Activated CD8-positive, alpha-beta memory T cell treated with anti-CD3 and anti-CD28 coated beads, Interleukin-2, amount 50 U/mL, for 1 hour (primary cell): ENCODE measurements around the gene THAP5.
"Not testable (repeated sequence)": the region's sequence is repeated elsewhere in the genome, so short reads cannot be mapped to it uniquely, and the experiment has no call there.

Experiments used
- DNase-seq: peaks from one replicate; pipeline ENCODE4 v3.0.0-alpha.2; 2020; ENCODE audit errors: extremely low read depth

The THAP5 gene

DNA sequence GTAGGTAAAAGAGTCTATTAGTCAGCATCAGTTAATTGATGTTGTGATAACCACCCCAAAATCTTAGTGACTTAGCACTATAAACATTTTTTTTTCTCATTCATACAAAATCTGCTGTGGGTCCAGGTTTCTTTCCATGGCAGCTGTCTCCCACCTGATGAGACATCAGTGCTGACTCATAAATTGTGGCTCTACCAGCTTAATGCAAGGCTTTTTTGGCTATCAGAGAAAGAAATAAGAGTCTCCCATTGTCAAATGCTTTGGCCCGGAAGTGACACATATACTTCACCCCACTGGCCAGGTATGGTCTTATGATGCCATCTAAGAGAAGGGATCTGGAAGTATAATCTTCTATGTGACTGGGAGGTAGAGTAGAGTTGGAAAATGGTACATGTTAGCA, 14.7 kb upstream of the THAP5 start:
- DNase-seq: no peak

DNA sequence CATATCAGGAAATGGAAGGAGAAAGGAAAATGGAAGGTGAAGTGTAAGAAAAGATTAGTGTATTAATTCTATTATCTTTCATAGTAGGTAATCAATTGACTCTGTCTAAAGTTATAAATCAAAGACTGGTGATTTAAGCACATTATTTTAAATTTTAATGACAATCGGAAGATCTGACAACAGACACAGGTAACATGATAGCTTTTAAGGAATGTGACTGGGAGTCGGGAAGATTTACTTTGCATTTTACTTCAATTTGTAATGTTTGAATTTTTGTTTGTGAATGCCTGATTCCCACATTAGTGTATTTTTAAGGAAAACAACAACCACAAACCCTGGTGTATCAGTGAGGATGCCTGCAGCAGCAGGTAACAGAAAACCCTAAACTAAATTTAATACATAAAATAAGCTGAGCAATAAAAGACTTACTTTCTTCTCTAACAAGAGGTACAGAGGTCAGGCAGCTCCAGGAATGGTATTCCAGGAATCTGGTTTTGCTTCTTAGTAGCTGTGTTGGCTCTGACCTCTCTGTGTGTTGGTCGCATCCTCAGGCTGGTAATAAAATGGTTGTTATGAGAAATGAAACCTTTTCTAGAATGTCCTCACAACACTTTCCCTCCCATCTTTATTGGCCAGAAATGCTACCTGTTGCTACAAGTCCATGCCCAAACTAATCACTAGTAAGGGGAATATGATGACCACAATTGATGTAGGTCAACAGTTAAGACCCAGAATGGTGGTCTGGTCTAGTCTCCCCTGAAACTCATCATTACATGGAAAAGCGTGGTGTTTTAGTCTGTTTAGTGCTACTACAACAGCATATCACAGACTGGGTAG, 12.4 kb upstream of the THAP5 start:
- DNase-seq: no peak

DNA sequence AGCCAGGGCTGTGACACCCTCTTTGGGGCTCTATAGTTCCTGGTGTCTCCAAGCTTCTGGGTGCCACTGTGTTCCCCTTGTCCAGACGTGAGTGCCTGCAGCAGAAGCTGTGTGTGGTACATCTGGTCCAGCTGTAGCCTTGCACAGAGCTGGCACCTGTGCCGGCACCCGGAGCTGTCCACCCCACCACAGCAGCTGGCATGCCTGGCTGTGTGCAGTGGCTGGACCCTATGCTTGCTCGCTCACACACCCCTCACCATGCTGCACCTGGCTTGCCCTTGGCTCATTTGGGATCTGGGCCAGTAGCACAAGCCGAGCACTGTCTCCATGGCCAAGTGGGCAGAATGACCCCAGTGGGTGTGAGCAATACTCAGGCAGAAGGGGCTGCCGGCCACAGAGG, 10.8 kb upstream of the THAP5 start:
- no peak for DNase-seq

DNA sequence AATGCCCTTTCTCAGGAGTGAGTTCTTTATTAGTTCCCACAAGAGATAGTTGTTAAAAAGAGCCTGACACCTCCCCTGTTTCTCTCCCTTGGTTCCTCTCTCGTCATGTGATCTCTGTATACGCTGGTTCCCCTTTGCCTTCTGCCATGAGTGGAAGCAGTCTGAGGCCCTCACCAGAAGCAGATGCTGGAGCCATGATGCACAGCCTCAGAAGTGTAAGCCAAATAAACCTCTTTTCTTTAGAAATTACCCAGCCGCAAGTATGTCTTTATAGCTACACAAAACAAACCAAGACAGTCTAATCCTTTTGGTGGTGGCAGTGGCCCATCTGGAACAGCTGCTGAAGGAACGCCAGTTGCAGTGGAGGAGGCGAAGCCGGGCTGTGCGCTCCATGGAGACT, 9.4 kb upstream of the THAP5 start:
- no peak for DNase-seq

DNA sequence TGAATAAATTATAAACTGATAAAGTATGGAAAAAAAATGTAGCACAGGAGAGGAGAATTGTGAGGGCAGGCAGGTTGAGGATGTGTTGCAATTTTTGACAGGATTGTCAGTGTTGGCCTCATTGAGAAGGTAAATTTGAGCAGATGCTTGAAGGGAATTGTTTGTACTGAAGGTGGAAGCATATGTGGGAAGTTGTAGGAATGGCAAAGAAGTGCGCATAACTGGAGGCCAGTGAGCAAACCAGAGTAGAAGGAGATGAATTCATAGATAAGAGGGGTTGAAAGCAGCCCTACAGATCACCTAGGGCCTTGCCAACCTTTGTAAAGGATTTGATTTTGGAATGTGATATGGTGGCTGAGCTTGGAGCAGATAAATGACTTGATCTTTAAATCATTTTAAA, 6.6 kb upstream of the THAP5 start:
- DNase-seq: no peak

DNA sequence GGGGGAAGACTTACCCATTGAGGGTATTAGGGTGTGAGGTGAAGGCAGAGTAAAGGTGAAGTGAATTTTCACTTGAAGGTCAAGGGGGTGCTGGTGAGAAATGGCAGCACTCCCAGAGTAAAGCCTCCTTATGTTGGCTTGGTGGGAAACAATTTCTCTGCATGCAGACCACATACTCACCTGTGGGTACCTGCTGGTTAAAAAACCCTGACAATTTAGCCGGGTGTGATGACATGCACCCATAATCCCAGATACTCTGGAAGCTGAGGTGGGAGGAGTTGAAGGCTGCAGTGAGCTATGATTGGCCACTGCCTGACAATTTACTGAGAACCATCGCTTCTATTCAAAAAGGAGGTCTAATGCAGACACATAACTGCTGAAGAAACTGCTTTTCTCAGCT, 5.7 kb upstream of the THAP5 start:
- DNase-seq: no peak

DNA sequence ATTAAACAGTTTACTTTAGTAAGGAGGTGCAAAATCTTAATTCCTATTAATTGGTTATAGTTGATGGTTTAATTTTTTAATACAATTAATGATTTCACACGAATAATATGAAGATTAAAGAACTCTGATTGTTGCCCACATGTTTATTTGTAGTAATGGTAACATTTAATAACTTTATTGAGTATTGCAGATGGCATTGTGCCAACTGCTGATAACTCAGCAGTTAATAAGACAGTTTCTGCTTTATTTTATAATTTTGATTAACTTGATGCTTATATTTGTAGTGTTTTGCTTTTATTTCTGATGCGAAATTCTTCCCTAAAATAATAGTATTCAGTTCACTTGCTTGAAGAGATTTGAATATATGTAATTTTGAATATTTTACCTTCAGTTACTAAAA, 3.0 kb upstream of the THAP5 start:
- no peak for DNase-seq

DNA sequence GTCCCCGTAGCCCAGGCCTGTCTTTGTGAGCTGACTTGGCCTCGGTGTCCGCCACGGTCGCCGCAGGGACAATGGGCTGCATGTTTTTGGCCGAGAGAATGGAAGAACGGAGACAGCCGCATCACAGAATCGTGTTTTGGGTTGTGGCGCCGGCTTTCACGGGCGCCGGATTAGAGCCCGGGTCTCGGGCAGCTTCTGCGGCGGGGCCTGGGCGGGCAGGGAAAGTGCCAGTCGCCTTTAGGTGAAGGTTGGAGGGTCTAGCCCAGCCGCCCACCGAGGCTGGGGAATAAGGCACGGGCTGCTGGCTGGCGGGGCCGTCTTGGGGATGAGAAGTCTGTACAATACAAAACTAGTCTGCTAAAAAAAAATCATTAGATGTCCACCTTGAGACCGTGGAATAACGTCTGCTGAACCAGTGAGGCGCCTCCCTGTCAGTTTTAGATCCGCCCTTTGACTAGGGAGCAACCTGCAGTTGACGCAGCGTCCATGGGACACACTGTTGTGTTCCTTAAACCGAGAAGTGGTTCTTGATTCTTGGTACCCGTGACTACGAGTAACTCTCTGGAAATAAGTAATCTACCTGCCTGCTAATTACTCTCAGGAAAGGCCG, 745 bp upstream of the THAP5 start:
- DNase-seq: no peak

DNA sequence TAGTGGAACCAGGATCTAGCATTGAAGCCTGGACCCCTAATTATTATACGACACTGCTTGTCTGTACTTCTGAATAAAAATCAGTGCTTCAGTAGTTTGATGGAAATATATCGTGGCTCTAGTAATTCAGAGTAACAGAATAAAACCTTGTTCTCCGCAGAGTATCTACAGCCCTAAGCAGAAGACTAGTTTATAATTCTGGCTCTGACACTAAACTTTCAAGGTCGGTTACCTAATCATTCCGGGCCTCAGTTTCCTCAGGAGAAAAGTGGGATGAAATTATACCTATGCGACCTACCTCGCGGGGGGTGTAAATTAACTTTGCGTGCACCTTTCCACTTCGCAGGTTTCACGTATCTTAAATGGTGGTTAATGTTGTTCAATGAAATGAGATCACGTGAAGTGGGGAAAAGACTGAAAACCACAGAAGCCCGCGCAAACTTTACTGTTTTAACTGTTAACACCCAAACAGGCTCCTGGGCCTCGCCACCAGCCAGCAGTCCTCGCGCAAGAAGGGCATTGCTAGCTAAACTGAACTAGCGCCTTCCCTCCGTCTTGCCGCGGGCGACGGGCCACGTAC, 615 bp downstream of the THAP5 start:
- DNase-seq: peak; percentile 21

DNA sequence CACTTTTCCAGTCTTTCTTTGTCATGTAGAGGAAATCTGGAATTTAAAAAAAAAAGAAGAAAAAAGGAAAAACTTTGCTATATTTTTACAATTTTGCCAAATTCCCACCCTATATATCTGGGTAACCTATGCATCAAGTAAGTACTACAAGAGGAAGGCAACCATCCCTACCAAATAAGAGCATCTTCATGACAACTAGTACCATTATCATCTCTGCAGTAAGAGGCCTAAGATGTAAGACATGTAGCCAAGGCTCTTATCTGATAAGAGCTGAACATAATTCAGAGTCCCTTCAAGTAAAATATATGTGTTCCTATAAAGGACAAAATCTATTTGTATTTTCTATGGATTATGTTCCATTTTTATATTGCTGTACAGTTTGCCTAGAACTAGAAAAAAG, 3.5 kb downstream of the THAP5 start:
- no peak for DNase-seq

DNA sequence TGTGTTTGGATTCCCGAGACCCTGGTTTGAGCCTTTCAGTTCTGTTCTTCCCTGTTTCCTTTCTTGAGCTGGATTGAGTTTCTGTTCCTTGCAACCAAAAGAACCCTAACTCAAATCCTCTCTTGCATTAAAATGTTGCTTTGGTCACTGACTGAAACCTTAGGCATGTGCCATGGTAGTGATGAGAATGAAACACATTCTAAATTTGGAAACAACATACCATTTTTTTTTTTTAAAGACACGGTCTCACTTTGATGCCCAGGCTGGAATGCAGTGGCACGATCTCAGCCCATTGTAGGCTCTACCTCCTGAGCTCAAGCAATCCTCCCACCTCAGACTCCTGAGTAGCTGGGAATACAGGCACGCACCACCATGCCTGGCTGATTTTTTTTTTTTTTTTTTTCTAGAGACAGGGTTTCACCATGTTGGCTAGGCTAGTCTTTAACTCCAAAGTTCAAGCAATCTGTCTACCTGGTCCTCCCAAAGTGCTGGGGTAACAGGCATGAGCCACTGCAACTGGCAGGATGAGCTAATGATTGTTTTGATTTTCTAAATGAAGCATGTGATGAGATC, 8.4 kb downstream of the THAP5 start:
- no peak for DNase-seq

DNA sequence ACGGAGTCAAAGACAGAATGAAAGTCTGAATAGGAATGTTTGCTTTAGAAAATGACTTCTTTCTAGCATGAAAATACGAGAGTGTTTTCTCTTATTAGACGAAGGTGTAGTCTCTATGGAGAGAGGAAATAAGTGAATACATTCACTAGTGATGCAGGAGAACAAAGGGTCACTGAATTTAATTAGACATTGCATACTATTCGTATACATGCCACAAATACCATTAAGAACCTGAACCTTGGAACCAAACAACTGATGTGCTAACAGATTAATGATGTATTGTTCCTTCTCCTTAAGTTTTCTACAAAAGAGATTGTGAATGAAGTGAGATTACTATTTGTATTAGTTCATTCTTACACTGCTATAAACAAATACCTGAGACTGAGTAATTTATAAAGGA, 10.3 kb downstream of the THAP5 start:
- no peak for DNase-seq

DNA sequence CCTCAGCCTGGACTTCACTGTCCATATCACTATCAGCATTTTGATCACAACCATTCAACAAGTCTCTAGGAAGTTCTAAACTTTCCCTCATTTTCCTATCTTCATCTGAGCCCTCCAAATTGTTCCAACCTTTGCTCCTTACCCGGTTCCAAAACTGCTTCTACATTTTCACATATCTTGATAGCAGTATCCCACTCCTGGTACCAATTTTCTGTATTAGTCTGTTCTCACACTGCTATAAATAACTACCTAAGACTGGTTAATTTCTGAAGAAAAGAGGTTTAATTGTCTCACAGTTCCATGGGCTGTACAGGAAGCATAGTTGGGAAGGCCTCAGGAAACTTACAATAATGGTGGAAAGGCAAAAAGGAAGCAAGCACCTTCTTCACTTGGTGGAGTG, 11.9 kb downstream of the THAP5 start:
- no peak for DNase-seq

DNA sequence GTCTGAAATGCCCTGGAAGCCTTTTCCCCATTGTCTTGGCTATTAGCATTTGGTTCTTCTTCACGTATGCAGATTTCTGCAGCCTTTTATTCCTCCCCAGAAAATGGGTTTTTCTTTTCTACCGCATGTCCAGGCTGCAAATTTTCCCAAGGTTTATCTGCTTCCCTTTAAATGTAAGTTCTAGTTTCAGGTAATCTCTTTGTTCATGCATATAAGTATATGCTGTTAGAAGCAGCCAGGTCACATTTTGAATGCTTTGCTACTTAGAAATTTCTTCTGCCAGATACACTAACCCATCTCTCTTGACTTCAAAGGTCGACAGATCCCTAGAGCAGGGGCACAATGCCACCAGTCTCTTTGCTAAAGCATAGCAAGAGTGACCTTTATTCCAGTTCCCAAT, 12.3 kb downstream of the THAP5 start:
- DNase-seq: no peak

DNA sequence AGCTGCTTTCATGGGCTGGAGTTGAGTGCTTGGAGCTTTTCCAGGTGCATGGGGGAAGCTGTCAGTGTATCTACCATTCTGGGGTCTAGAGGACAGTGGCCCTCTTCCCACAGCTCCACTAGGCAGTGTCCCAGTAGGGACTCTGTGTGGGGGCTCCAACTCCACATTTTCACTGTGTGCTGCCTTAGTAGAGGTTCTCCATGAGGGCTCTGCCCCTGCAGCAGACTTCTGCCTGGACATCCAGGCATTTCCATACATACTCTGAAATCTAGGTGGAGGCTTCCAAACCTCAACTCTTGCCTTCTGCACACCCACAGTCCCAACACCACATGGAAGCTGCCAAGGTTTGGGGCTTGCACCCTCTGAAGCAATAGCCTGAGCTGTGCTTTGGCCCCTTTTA, 12.8 kb downstream of the THAP5 start:
- not testable (repeated sequence) for DNase-seq

DNA sequence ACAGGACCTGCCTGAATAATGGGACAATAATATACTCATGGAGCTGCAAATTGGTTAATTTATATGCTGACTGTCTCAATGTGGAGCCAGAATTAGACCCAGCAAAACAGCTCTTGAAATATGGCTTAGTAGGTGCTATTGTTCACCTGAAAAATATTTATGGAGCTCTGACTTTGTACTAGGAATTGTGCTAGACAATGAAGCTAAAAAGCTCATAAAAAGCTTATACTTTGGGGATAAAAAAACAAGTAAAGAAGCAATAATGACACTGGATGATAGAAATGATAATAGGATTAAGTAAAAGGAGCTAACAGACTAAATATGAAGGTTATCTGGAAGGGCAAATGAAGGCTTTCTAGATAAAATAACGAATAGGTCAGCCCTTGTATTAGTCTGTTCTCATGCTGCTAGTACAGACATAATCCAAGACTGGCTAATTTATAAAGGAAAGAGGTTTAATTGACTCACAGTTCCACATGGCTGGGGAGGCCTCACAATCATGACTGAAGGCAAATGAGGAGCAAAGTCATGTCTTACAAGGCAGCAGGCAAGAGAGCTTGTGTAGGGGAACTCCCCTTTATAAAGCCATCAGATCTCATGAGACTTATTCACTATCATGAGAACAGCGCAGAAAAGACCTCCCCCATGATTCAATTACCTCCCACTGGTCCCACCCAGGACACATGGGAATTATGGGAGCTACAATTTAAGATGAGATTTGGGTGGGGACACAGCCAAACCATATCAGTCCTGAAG, 21.2 kb downstream of the THAP5 start:
- DNase-seq: not testable (repeated sequence)

DNA sequence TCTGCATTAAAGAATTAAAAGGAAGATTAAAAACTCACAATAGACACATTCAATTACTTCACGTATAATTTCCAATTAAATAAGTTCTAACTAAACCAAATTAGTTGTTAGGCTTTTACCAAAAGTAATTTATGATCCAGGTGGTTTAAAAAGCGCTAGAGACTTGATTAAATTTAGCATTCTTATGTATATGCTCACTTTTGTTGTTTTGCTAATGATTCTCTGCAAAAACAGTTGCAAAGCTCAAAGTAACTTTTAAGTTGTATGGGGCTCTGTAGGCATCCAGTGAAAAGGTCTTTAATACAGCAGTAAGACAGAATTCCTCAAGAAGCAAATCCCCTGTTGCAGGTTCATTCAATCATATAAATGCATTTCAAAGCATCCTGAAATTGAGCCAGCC, 28.0 kb downstream of the THAP5 start:
- no peak for DNase-seq

DNA sequence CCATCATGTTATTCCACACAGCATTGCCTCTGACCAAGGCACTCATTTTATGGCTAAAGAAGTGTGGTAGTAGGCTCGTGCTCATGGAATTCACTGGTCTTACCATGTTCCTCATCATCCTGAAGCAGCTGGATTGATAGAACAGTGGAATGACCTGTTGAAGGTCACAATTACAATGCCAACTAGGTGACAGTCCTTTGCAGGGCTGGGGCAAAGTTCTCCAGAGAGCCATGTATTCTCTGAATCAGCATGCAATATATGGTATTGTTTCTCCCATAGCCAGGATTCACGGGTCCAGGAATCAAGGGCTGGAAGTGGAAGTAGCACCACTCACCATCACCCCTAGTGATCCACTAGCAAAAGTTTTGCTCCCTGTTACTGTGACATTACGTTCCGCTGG, 30.8 kb downstream of the THAP5 start:
- not testable (repeated sequence) for DNase-seq

DNA sequence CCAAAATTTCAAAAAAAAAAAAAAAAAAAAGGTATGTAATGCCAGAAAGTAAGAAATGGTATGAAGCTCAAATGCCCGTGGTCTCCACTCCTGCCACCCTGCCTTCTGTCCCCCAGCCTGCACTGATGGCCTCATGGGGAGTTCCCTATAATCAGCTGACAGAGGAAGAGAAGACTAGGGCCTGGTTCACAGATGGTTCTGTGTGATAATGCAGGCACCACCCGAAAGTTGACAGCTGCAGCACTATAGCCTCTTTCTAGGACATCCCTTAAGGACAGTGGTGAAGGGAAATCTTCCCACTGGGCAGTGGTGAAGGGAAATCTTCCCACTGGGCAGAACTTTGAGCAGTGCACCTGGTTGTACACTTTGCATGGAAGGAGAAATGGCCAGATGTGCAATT, 31.3 kb downstream of the THAP5 start:
- DNase-seq: not testable (repeated sequence)

DNA sequence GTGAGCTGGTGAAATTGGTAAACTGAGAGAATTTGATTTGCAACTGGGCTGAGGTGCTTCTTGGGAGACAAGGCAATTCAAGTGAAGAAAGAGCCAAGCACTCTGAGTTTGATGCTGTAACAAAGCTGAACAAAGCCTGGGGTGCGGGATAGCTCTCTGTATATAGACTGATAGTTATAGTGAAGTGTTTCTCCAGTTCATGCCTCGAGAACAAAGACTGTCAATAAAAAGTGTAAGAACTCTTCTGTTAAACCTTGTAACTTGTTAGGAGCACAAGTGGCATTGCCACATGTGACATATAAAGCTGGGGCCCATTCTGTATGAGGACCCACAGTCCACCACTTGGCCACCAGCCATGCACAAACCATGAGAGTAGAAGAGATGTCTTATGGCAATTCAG, 32.3 kb downstream of the THAP5 start:
- no peak for DNase-seq

DNA sequence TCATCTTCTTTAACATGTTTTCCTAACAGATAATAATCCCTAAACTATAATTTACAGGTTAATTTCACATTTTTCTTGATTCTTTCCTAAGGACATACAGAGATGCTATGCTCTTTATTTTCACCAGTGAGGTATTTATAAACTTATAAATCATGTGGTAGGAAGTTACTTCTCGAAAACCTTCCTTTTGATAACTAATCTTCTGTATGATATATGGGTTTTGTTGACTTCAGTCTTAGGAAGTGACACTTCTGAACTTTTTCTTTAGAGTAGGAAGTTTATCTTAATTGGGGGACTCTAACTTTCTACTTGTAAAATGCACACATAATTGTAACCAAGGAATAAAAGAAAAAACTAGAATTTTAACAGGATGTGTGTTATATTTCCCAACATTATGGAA, 33.8 kb downstream of the THAP5 start:
- DNase-seq: no peak

DNA sequence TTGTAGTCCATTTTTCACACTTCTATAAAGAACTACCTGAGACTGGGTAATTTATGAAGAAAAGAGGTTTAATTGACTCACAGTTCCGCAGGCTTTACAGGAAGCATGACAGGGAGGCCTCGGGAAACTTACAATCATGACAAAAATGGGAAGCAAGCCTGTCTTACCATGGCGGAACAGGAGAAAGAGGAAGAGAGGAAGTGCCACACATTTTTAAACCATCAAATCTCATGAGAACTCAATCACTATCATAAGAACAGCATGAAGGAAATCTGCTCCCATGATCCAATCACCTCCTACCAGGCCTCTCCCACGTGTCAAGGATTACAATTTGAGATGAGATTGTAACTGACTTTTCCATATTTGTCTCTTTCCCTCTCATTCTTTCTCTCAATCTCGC, 34.2 kb downstream of the THAP5 start:
- DNase-seq: no peak
